ENCODE data around the gene DMKN. TPM values are rescaled to one million over a fixed set of nuclear protein-coding genes. Genes with fewer than 3 reads are reported as not detected.

The DMKN gene
- total RNA-seq, 8 experiments from 2014 or later = 0.14 to 49.2 (median 3.1) TPM; not detected in 1

Other genes with a start within 250 kb of the DMKN start
- 10 to 100 TPM; 37.2 to 74.3 (median 64.5) TPM for gene USF2, start 244.7 kb downstream of the DMKN start, total RNA-seq
- gene HAMP, start 231.1 kb downstream of the DMKN start, total RNA-seq = under 1 TPM in 6 of 8 experiments, not detected in 2; 0.15 to 0.62 (median 0.24) TPM
- gene MAG, start 221.5 kb downstream of the DMKN start, total RNA-seq = under 1 TPM in 3 of 8 experiments, not detected in 5; 0.42 to 0.73 (median 0.62) TPM
- gene CD22, start 184.5 kb downstream of the DMKN start, total RNA-seq = 1 to 10 TPM in 3 of 8 experiments, under 1 TPM in 3, not detected in 2; 0.27 to 1.8 (median 0.93) TPM
- gene FFAR1, start 165.7 kb downstream of the DMKN start, total RNA-seq = under 1 TPM in 4 of 8 experiments, not detected in 4; 0.08 to 0.43 (median 0.10) TPM
- under 1 TPM in 2 of 8 experiments, not detected in 6; 0.31 to 0.52 TPM for gene FFAR3, start 155.2 kb downstream of the DMKN start, total RNA-seq
- gene GPR42, start 142.6 kb downstream of the DMKN start, total RNA-seq = under 1 TPM in 3 of 8 experiments, not detected in 5; 0.08 to 0.33 (median 0.15) TPM
- gene FFAR2, start 65.4 kb downstream of the DMKN start, total RNA-seq = under 1 TPM in 4 of 8 experiments, not detected in 4; 0.13 to 0.52 (median 0.14) TPM
- gene KRTDAP, start 23.2 kb downstream of the DMKN start, total RNA-seq = not detected
- 1 to 10 TPM in 2 of 8 experiments, under 1 TPM in 6; 0.11 to 3.5 (median 0.41) TPM for gene SBSN, start 14.7 kb upstream of the DMKN start, total RNA-seq
- gene GAPDHS, start 19.8 kb upstream of the DMKN start, total RNA-seq = not detected
- gene TMEM147, start 32.0 kb upstream of the DMKN start, total RNA-seq = 100 to 1,000 TPM in 2 of 8 experiments, 10 to 100 TPM in 6; 70.4 to 130 (median 89.3) TPM
- under 1 TPM in 5 of 8 experiments, not detected in 3; 0.05 to 0.25 (median 0.11) TPM for gene ATP4A, start 50.0 kb upstream of the DMKN start, total RNA-seq
- under 1 TPM in 1 of 8 experiments, not detected in 7; 0.66 TPM for gene PMIS2, start 72.5 kb upstream of the DMKN start, total RNA-seq
- 10 to 100 TPM in 3 of 8 experiments, 1 to 10 TPM in 5; 2.7 to 14.3 (median 9.4) TPM for gene HAUS5, start 99.1 kb upstream of the DMKN start, total RNA-seq
- gene RBM42, start 115.4 kb upstream of the DMKN start, total RNA-seq = 10 to 100 TPM; 33.4 to 71.7 (median 51.1) TPM
- 1 to 10 TPM in 5 of 8 experiments, under 1 TPM in 3; 0.50 to 3.2 (median 1.4) TPM for gene ETV2, start 128.1 kb upstream of the DMKN start, total RNA-seq
- 100 to 1,000 TPM; 721 to 998 (median 791) TPM for gene COX6B1, start 134.7 kb upstream of the DMKN start, total RNA-seq
- under 1 TPM in 1 of 8 experiments, not detected in 7; 0.38 TPM for gene UPK1A, start 152.9 kb upstream of the DMKN start, total RNA-seq
- gene ZBTB32, start 190.9 kb upstream of the DMKN start, total RNA-seq = 10 to 100 TPM in 1 of 8 experiments, 1 to 10 TPM in 4, under 1 TPM in 3; 0.43 to 34.3 (median 2.2) TPM
- 10 to 100 TPM in 4 of 8 experiments, 1 to 10 TPM in 4; 6.1 to 28.4 (median 11.0) TPM for gene KMT2B, start 204.4 kb upstream of the DMKN start, total RNA-seq
- 1 to 10 TPM; 1.8 to 6.4 (median 4.3) TPM for gene IGFLR1, start 228.8 kb upstream of the DMKN start, total RNA-seq
- 10 to 100 TPM; 14.0 to 33.1 (median 18.9) TPM for gene U2AF1L4, start 231.8 kb upstream of the DMKN start, total RNA-seq
- gene PSENEN, start 232.0 kb upstream of the DMKN start, total RNA-seq = 100 to 1,000 TPM in 2 of 8 experiments, 10 to 100 TPM in 6; 56.4 to 142 (median 84.7) TPM
- 10 to 100 TPM; 12.6 to 32.0 (median 19.9) TPM for gene LIN37, start 234.9 kb upstream of the DMKN start, total RNA-seq
- 1 to 10 TPM in 2 of 8 experiments, under 1 TPM in 6; 0.14 to 1.8 (median 0.68) TPM for gene HSPB6, start 243.4 kb upstream of the DMKN start, total RNA-seq
- 10 to 100 TPM in 5 of 8 experiments, 1 to 10 TPM in 3; 3.1 to 19.9 (median 12.7) TPM for gene PROSER3, start 244.5 kb upstream of the DMKN start, total RNA-seq

Measured in motor neuron (in vitro differentiated cells).